H1 (cell line): ENCODE data around the gene ADAMTS6. TPM values are rescaled to one million over a fixed set of nuclear protein-coding genes. Genes with fewer than 3 reads are reported as not detected.

Experiments
- KDM1A ChIP-seq: fragments of 200-600, 300-600 bp; sonication (generic); IDR thresholded peaks from 2 replicates; pipeline ENCODE4 v1.7.1; 2016; ENCODE audit warnings: mild to moderate bottlenecking, low read length, borderline replicate concordance
- RNF2 ChIP-seq: fragments of 200-900, 300-1000 bp; sonication (generic); IDR thresholded peaks from 2 replicates; pipeline ENCODE4 v1.7.1; 2016; ENCODE audit warnings: borderline replicate concordance, low read depth, mild to moderate bottlenecking, antibody characterized with exemption, low read length; ENCODE audit not compliant: poor library complexity, severe bottlenecking; ENCODE audit errors: missing control alignments
- SAP30 ChIP-seq: fragments of 300-600 bp; sonication (generic); IDR thresholded peaks from 2 replicates; pipeline ENCODE4 v1.7.1; 2012; ENCODE audit warnings: low read length, moderate library complexity, mild to moderate bottlenecking, inconsistent platforms; ENCODE audit not compliant: insufficient read depth, insufficient replicate concordance
- polyA plus RNA-seq, 7 experiments: library from polyadenylated mRNA; depleted of rRNA in 3 of 7; stranded (reverse) in 5 of 7; unstranded in 2 of 7; fragments of >200 nt in 5 of 7; fragments of 200-250 nt in 2 of 7; gene quantifications; 1 replicate in 5 of 7; 2 replicates in 1 of 7; 4 replicates in 1 of 7; pipeline versions ENCODE4 v1.2.1 to v1.2.3, GENCODE V29; 2011 to 2013; ENCODE audit warnings: missing spikeins in 2 of 7, mixed read lengths in 2 of 7
- total RNA-seq: library from RNA; stranded (reverse); fragmentation: NEBNext Ultra II Directional; extraction: Animal tissue kit (Norgen Biotek cat#: 25700); gene quantifications from 2 replicates; pipeline ENCODE4 v1.2.1, GENCODE V29; 2021

Gene ADAMTS6
- total and polyA plus RNA-seq, 2 of the 8 experiments (the other 6 are each of a cell fraction or from before 2014, with no cell fraction given): 0.74 to 2.4 TPM

GRCh38 chr5:65418661-65419060 lies 63.1 kb downstream of the ADAMTS6 start (continued):
- TF ChIP-seq RNF2 (no peak), SAP30 (no peak), KDM1A (no peak)
- TF ChIP-seq, all 59 proteins: peak for 0
